Measurements from ENCODE around the gene GRIK4. TPM values are rescaled to one million over a fixed set of nuclear protein-coding genes. Genes with fewer than 3 reads are reported as not detected.

The GRIK4 gene
- total RNA-seq, 1 experiment from 2014 or later: not detected

DNA sequence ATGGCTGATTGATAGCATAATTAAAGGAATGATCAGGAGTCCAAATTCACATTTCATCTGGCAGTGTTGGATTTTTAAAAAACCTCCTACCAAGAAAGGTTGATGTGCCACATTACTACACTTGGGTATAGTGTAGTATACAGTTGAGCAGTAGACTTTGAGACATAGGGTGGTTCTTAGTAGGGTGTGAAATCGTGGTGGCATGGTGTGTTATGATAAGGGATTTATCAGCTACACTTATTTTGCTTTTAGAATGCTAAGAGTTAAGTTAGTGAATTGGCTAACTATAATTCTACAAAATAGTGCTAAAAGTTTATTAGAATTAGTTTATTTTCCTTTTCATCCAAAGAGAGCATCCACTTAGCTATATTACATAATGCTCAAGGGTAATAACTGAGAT lies 525.5 kb downstream of the GRIK4 start:
- ChIA-PET POLR2A (ENCODE audit: unreplicated experiment) (no interaction called here), CTCF (no interaction called here)
- DNase-seq: no peak
- H2AFZ ChIP-seq: no peak overlapping the region
- H3K4me1 ChIP-seq (replicated peaks; ENCODE audit: insufficient read depth): 0 out of 2 replicates have a peak, but pooled peaks cover 5% of the 10 kb centered on the region
- no peak overlapping the region for H3K27ac ChIP-seq
- H3K9me2 ChIP-seq (ENCODE audit: insufficient read depth): no peaks in the 10 kb centered on the region
- peaks cover 7% of the 10 kb centered on the region for H4K20me1 ChIP-seq (ENCODE audit: insufficient read depth)
- H3K4me3 ChIP-seq: no peak overlapping the region
- H3K79me2 ChIP-seq (ENCODE audit: low read depth): no peaks in the 10 kb centered on the region
- H3K9me3 ChIP-seq (ENCODE audit: insufficient read depth, low read depth): no peaks in the 10 kb centered on the region
- BruUV-seq (replicated peaks): no TSS peak
- no peaks in the 10 kb centered on the region for H3K27me3 ChIP-seq (ENCODE audit: insufficient read depth, low read depth)
- TF ChIP-seq, protein P1, sequence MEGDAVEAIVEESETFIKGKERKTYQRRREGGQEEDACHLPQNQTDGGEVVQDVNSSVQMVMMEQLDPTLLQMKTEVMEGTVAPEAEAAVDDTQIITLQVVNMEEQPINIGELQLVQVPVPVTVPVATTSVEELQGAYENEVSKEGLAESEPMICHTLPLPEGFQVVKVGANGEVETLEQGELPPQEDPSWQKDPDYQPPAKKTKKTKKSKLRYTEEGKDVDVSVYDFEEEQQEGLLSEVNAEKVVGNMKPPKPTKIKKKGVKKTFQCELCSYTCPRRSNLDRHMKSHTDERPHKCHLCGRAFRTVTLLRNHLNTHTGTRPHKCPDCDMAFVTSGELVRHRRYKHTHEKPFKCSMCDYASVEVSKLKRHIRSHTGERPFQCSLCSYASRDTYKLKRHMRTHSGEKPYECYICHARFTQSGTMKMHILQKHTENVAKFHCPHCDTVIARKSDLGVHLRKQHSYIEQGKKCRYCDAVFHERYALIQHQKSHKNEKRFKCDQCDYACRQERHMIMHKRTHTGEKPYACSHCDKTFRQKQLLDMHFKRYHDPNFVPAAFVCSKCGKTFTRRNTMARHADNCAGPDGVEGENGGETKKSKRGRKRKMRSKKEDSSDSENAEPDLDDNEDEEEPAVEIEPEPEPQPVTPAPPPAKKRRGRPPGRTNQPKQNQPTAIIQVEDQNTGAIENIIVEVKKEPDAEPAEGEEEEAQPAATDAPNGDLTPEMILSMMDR (conservative IDR thresholded peaks at IDR 0.05): no peak
- TF ChIP-seq EZH2 (IDR thresholded peaks at IDR 0.05; ENCODE audit: low read depth): no peak
- no peak overlapping the region for H3K4me2 ChIP-seq
- H3K36me3 ChIP-seq (ENCODE audit: low read depth): no peaks in the 10 kb centered on the region
- H3F3A ChIP-seq (ENCODE audit: insufficient read depth, low read depth): no peaks in the 10 kb centered on the region
- intact Hi-C loops (cut with micrococcal nuclease; ENCODE audit: unreplicated experiment): no loop called here

Other genes with a start within 250 kb of the GRIK4 start
- 6.0 and 7.7 TPM in 2 replicates for gene TLCD5, start 186.4 kb upstream of the GRIK4 start, total RNA-seq (2021)
- gene ARHGEF12, start 175.3 kb upstream of the GRIK4 start, total RNA-seq (2021): 61.5 and 76.5 TPM in 2 replicates